ENCODE results near the gene UACA.

UACA gene

DNA sequence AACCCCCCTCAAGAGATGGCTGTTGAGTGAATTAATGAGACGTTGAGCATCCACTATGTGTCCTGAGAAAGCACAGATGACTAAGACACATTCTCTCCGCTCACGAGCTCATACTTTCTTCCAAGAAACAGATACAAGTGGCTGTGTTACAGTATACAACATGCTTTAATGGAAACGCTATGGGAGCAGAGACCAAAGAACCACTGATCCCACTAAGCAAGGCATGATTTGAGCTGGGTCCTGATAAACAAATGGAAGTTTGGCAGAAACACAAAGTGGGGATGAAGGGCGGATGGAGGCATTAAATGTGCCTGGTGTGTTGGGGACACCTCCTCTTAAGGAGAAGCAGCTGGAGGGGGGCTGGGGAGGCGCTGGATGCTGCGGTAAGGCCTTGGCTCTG, 129.4 kb downstream of the UACA start:
- Histone ChIP-seq H2AFZ (ENCODE audit: low read depth, low read length) (no peak overlapping the region), H3K4me1 (ENCODE audit: low read length) (peaks cover 6% of the 10 kb centered on the region; the same call in 1 of the 2 replicates), H4K20me1 (ENCODE audit: insufficient read depth, low read length) (no peaks in the 10 kb centered on the region), H3K4me3 (ENCODE audit: low read length) (no peak overlapping the region), H3K27ac (ENCODE audit: low read length) (no peak overlapping the region), H3K79me2 (ENCODE audit: low read length) (no peaks in the 10 kb centered on the region), H3K9ac (ENCODE audit: low read length) (no peak overlapping the region), H3K9me3 (ENCODE audit: insufficient read depth, low read length) (no peaks in the 10 kb centered on the region), H3K4me2 (ENCODE audit: low read length) (no peak overlapping the region), H3K36me3 (replicated peaks; ENCODE audit: low read depth, low read length) (no peaks in the 10 kb centered on the region), H3K27me3 (ENCODE audit: low read depth, low read length) (peaks cover 40% of the 10 kb centered on the region)
- TF ChIP-seq EZH2phosphoT487 (IDR thresholded peaks at IDR 0.05; ENCODE audit: low read depth): no peak
- TF ChIP-seq, protein P1, sequence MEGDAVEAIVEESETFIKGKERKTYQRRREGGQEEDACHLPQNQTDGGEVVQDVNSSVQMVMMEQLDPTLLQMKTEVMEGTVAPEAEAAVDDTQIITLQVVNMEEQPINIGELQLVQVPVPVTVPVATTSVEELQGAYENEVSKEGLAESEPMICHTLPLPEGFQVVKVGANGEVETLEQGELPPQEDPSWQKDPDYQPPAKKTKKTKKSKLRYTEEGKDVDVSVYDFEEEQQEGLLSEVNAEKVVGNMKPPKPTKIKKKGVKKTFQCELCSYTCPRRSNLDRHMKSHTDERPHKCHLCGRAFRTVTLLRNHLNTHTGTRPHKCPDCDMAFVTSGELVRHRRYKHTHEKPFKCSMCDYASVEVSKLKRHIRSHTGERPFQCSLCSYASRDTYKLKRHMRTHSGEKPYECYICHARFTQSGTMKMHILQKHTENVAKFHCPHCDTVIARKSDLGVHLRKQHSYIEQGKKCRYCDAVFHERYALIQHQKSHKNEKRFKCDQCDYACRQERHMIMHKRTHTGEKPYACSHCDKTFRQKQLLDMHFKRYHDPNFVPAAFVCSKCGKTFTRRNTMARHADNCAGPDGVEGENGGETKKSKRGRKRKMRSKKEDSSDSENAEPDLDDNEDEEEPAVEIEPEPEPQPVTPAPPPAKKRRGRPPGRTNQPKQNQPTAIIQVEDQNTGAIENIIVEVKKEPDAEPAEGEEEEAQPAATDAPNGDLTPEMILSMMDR (IDR thresholded peaks at IDR 0.05; ENCODE audit: low read depth, low read length): no peak

DNA sequence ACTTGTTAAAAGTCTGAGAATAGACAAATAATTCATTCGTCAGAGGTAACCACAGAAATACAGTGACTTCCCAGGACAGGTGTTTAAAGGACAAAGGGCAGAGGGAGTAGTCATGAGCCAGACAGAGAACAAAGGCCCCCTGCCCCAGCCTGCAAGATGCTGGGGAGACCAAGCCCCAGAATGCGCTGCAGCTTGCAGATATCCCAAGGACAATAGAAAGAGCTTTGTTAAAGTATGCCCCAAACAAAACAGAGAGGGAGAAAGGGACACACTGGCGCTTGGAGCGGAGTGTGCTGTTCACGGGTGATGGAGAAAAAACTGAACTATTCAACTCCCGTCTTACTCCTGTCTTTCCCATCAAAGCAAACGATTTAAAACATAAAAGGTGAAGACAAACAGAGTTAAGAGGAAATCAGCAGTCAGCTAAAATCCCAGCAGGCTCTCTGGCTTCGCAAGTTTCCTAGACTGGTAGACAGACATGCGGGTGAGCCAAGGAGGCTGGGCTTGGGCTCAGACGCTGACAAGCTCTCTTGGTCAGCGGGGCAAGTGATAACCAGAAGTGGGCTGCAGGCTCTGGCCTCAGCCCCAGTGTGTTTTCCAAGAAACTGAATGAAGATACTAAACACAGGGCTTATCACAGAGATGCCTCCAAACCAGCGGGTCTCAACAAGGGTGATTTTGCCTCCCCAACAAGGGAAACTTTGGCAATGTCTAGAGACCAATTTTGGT, 130.1 kb downstream of the UACA start:
- H3K4me3 ChIP-seq (ENCODE audit: low read length): no peak overlapping the region
- H3K4me2 ChIP-seq (ENCODE audit: low read length): no peak overlapping the region
- no peaks in the 10 kb centered on the region for H4K20me1 ChIP-seq (ENCODE audit: insufficient read depth, low read length)
- H3K27me3 ChIP-seq (ENCODE audit: low read depth, low read length): peaks cover 46% of the 10 kb centered on the region
- H3K9ac ChIP-seq (ENCODE audit: low read length): no peak overlapping the region
- no peak for TF ChIP-seq EZH2phosphoT487 (IDR thresholded peaks at IDR 0.05; ENCODE audit: low read depth)
- TF ChIP-seq, protein P1 (IDR thresholded peaks at IDR 0.05; ENCODE audit: low read depth, low read length): no peak
- no peak overlapping the region for H2AFZ ChIP-seq (ENCODE audit: low read depth, low read length)
- no peaks in the 10 kb centered on the region for H3K9me3 ChIP-seq (ENCODE audit: insufficient read depth, low read length)
- H3K79me2 ChIP-seq (ENCODE audit: low read length): no peaks in the 10 kb centered on the region
- H3K4me1 ChIP-seq (ENCODE audit: low read length): peaks cover 6% of the 10 kb centered on the region; the same call in 1 of the 2 replicates
- H3K27ac ChIP-seq (ENCODE audit: low read length): no peak overlapping the region
- H3K36me3 ChIP-seq (replicated peaks; ENCODE audit: low read depth, low read length): no peaks in the 10 kb centered on the region

DNA sequence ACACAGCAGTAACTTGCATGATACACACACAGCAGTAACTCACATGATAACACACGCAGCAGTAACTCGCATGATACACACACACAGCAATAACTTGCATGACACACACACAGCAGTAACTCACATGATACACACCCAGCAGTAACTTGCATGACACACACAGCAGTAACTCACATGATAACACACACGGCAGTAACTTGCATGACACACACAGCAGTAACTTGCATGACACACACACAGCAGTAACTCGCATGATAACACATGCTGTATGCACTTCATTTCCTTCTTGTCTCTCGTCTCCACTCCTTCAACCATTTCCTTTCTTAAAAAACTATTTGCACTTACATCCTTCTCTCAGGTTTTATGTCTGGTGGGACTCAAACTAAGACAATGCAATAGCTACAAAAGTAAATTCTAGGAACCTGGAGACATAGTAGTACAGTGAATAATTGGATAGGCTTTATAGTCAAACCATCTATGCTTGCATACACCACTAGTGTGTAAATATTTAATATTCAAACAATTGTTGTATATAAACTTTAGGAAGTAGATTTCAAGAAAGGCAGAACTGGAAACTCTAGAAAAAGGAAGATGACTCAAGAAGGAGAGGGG, 130.8 kb downstream of the UACA start:
- Histone ChIP-seq H3K27me3 (ENCODE audit: low read depth, low read length) (peaks cover 47% of the 10 kb centered on the region), H3K4me1 (ENCODE audit: low read length) (peaks cover 6% of the 10 kb centered on the region; the same call in 1 of the 2 replicates), H3K36me3 (replicated peaks; ENCODE audit: low read depth, low read length) (no peaks in the 10 kb centered on the region), H2AFZ (ENCODE audit: low read depth, low read length) (no peak overlapping the region), H3K79me2 (ENCODE audit: low read length) (no peaks in the 10 kb centered on the region), H3K9me3 (ENCODE audit: insufficient read depth, low read length) (no peaks in the 10 kb centered on the region), H3K4me2 (ENCODE audit: low read length) (no peak overlapping the region), H3K9ac (ENCODE audit: low read length) (no peak overlapping the region), H4K20me1 (ENCODE audit: insufficient read depth, low read length) (no peaks in the 10 kb centered on the region), H3K27ac (ENCODE audit: low read length) (no peak overlapping the region), H3K4me3 (ENCODE audit: low read length) (no peak overlapping the region)
- TF ChIP-seq, protein P1 (IDR thresholded peaks at IDR 0.05; ENCODE audit: low read depth, low read length): no peak
- TF ChIP-seq EZH2phosphoT487 (IDR thresholded peaks at IDR 0.05; ENCODE audit: low read depth): no peak

DNA sequence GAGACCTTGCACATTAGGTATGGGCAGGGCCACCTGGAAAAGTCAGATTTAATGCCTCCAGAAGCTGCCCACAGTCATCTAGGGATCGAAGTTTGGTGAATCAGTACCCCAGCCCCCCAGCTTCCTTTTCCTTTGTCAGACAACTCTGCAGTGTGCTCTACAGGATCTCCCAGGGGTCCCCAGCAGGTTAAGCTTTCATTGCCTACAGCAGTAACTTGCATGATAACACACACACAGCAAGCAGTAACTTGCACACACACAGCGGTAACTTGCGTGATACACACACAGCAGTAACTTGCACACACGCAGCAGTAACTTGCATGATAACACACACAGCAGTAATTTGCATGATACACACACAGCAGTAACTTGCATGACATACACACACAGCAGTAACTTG, 131.3 kb downstream of the UACA start:
- H3K9ac ChIP-seq (ENCODE audit: low read length): no peak overlapping the region
- H3K36me3 ChIP-seq (replicated peaks; ENCODE audit: low read depth, low read length): no peaks in the 10 kb centered on the region
- no peak overlapping the region for H3K27ac ChIP-seq (ENCODE audit: low read length)
- H2AFZ ChIP-seq (ENCODE audit: low read depth, low read length): no peak overlapping the region
- no peaks in the 10 kb centered on the region for H3K79me2 ChIP-seq (ENCODE audit: low read length)
- H4K20me1 ChIP-seq (ENCODE audit: insufficient read depth, low read length): no peaks in the 10 kb centered on the region
- no peaks in the 10 kb centered on the region for H3K9me3 ChIP-seq (ENCODE audit: insufficient read depth, low read length)
- H3K4me2 ChIP-seq (ENCODE audit: low read length): no peak overlapping the region
- H3K4me3 ChIP-seq (ENCODE audit: low read length): no peak overlapping the region
- H3K27me3 ChIP-seq (ENCODE audit: low read depth, low read length): peaks cover 52% of the 10 kb centered on the region
- TF ChIP-seq, protein P1 (IDR thresholded peaks at IDR 0.05; ENCODE audit: low read depth, low read length): no peak
- no peak for TF ChIP-seq EZH2phosphoT487 (IDR thresholded peaks at IDR 0.05; ENCODE audit: low read depth)
- H3K4me1 ChIP-seq (ENCODE audit: low read length): peaks cover 6% of the 10 kb centered on the region; the same call in 1 of the 2 replicates

All from OCI-LY3 (cell line).